ENCODE measurements around the gene PYGB. TPM values are rescaled to one million over a fixed set of nuclear protein-coding genes. Genes with fewer than 3 reads are reported as not detected.
A peak's percentile ranks its signal among the peaks of the same experiment; 100 is the strongest.

PYGB gene
- total and polyA plus RNA-seq, 9 donors: 20.7 to 31.5 (median 26.0) TPM

GRCh38 chr20:25270829-25271251 is 23.0 kb downstream of the PYGB start:
- H3K27me3 ChIP-seq (ENCODE audit: control insufficient read depth, insufficient read depth, low read length): no peaks in the 10 kb centered on the region
- 88% methylated on average over 8 of the region's 12 CpGs for WGBS (ENCODE audit: insufficient coverage)
- H3K4me1 ChIP-seq (ENCODE audit: control insufficient read depth, insufficient read depth, low read length): no peaks in the 10 kb centered on the region
- peak; percentile 1 for DNase-seq
- peaks cover 54% of the 10 kb centered on the region for H3K36me3 ChIP-seq (ENCODE audit: control insufficient read depth, insufficient read depth, low read length)
- no peak overlapping the region for H3K27ac ChIP-seq (ENCODE audit: low read length)
- no peak overlapping the region for H3K4me3 ChIP-seq (ENCODE audit: low read length)
- H3K9me3 ChIP-seq (replicated peaks; ENCODE audit: control insufficient read depth, low read depth, low read length): no peaks in the 10 kb centered on the region

DNA sequence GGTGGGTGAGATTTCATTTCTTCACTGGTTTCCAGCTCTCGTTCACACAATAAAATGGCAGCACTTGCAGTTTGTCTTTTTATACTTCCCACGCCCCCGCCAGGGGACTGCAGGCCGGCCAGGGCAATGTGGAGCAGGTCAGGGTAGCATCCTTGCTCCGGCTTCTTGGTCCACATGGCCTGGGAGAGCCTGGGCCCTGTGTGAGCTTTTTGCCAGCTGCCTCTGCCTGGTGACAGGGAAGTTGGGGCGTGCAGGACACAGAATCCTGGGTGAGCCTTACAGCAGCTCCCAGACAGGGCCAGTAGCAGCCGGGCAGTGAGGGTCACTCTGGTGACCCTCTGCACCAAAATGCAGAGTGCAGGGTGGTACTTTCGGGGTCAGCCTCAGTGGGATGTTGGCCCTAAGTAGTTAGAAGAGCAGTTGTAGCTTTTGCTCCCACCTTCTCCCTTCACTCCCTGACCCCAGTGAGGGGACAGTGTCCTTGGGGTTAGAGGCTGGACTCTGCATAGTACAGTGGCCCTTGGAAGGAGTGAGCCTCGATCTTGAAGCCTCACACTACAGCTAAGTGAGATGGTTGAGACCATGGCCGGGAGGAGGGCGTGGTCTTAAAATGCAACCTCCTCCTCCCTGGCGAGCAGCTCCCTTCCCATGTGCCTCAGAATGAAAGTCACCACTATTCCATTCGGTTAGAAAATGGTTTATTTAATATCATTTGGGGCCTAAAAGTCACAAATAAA is 23.8 kb downstream of the PYGB start:
- 94% methylated on average over 6 of the region's 13 CpGs for WGBS (ENCODE audit: insufficient coverage)
- Histone ChIP-seq H3K4me1 (ENCODE audit: control insufficient read depth, insufficient read depth, low read length) (no peaks in the 10 kb centered on the region), H3K27ac (ENCODE audit: low read length) (no peak overlapping the region), H3K36me3 (ENCODE audit: control insufficient read depth, insufficient read depth, low read length) (peaks cover 57% of the 10 kb centered on the region), H3K4me3 (ENCODE audit: low read length) (no peak overlapping the region), H3K27me3 (ENCODE audit: control insufficient read depth, insufficient read depth, low read length) (no peaks in the 10 kb centered on the region), H3K9me3 (replicated peaks; ENCODE audit: control insufficient read depth, low read depth, low read length) (no peaks in the 10 kb centered on the region)
- no peak for DNase-seq

GRCh38 chr20:25272223-25273000 is 24.5 kb downstream of the PYGB start:
- H3K4me3 ChIP-seq (ENCODE audit: low read length): no peak overlapping the region
- no peaks in the 10 kb centered on the region for H3K4me1 ChIP-seq (ENCODE audit: control insufficient read depth, insufficient read depth, low read length)
- WGBS (ENCODE audit: insufficient coverage): 89% methylated on average over 9 of the region's 19 CpGs
- no peak overlapping the region for H3K27ac ChIP-seq (ENCODE audit: low read length)
- no peaks in the 10 kb centered on the region for H3K27me3 ChIP-seq (ENCODE audit: control insufficient read depth, insufficient read depth, low read length)
- H3K36me3 ChIP-seq (ENCODE audit: control insufficient read depth, insufficient read depth, low read length): peaks cover 64% of the 10 kb centered on the region
- no peaks in the 10 kb centered on the region for H3K9me3 ChIP-seq (replicated peaks; ENCODE audit: control insufficient read depth, low read depth, low read length)
- DNase-seq: no peak

- Histone ChIP-seq H3K4me1 (ENCODE audit: control insufficient read depth, insufficient read depth, low read length) (no peaks in the 10 kb centered on the region), H3K4me3 (ENCODE audit: low read length) (no peak overlapping the region), H3K36me3 (ENCODE audit: control insufficient read depth, insufficient read depth, low read length) (peaks cover 70% of the 10 kb centered on the region), H3K27ac (ENCODE audit: low read length) (no peak overlapping the region), H3K9me3 (replicated peaks; ENCODE audit: control insufficient read depth, low read depth, low read length) (no peaks in the 10 kb centered on the region), H3K27me3 (ENCODE audit: control insufficient read depth, insufficient read depth, low read length) (no peaks in the 10 kb centered on the region)
- WGBS (ENCODE audit: insufficient coverage): 83% methylated on average over 10 of the region's 10 CpGs
- no peak for DNase-seq
Measured at GRCh38 chr20:25273046-25273445, 25.2 kb downstream of the PYGB start.

DNA sequence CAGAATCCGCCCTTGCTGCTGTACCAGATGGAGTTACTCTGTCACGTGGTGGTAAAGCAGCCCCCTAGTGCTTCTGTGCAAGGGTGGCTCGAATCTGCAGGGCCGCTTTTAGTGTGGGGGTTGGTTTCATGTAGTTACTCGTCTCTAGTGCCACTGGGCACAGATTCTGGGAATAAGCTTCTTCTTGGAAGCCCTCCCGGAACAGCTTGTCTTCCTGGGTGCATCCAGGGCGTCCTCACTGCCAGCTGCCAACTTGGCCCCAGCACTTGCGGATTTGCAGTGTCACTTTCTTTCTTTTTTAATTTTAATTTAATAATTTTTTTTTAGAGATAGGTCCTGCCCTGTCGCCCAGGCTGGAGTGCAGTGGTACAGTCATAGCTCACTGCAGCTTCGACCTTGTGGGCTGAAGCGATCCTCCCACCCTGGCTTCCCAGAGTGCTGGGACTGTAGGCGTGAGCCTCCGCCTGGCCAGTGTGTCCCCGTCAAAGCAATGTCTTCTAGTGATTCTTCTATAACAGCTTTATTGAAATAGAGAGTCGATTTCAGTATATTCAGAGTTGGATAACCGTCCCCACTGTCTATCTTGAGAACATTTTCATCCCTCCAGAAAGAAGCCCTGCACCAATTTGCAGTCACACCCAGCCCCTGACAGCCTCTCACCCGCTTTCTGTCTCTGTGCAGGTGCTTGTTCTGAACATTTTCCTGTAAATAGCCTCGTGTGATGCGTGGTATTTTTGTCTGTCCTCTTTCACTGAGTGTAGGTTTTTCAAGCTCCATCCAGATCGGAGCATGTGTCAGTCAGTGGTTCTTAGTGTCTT is 25.9 kb downstream of the PYGB start:
- no peaks in the 10 kb centered on the region for H3K9me3 ChIP-seq (replicated peaks; ENCODE audit: control insufficient read depth, low read depth, low read length)
- peak; percentile 5 for DNase-seq
- 89% methylated on average over 10 of the region's 20 CpGs for WGBS (ENCODE audit: insufficient coverage)
- no peaks in the 10 kb centered on the region for H3K27me3 ChIP-seq (ENCODE audit: control insufficient read depth, insufficient read depth, low read length)
- H3K4me1 ChIP-seq (ENCODE audit: control insufficient read depth, insufficient read depth, low read length): no peaks in the 10 kb centered on the region
- H3K4me3 ChIP-seq (ENCODE audit: low read length): no peak overlapping the region
- peaks cover 77% of the 10 kb centered on the region for H3K36me3 ChIP-seq (ENCODE audit: control insufficient read depth, insufficient read depth, low read length)
- H3K27ac ChIP-seq (ENCODE audit: low read length): no peak overlapping the region

DNA sequence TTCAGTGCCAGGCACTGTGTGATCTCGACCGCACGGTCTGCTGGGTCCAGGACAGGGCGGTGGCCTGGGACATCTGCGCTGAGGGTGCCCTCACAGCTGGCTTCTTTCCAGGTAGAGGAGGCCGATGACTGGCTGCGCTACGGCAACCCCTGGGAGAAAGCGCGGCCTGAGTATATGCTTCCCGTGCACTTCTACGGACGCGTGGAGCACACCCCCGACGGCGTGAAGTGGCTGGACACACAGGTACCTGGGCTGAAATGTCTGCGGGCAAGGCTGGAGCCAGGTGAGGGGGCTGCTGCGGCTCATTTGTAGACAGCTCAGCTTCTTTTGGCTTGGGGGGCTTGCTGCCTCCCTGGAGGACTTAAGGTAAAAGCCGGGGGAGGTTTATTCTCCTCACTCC is 26.6 kb downstream of the PYGB start:
- Histone ChIP-seq H3K36me3 (ENCODE audit: control insufficient read depth, insufficient read depth, low read length) (peaks cover 73% of the 10 kb centered on the region), H3K27ac (ENCODE audit: low read length) (no peak overlapping the region), H3K27me3 (ENCODE audit: control insufficient read depth, insufficient read depth, low read length) (no peaks in the 10 kb centered on the region), H3K4me1 (ENCODE audit: control insufficient read depth, insufficient read depth, low read length) (no peaks in the 10 kb centered on the region), H3K9me3 (replicated peaks; ENCODE audit: control insufficient read depth, low read depth, low read length) (no peaks in the 10 kb centered on the region), H3K4me3 (ENCODE audit: low read length) (no peak overlapping the region)
- 94% methylated on average over 17 of the region's 20 CpGs for WGBS (ENCODE audit: insufficient coverage)
- DNase-seq: no peak

DNA sequence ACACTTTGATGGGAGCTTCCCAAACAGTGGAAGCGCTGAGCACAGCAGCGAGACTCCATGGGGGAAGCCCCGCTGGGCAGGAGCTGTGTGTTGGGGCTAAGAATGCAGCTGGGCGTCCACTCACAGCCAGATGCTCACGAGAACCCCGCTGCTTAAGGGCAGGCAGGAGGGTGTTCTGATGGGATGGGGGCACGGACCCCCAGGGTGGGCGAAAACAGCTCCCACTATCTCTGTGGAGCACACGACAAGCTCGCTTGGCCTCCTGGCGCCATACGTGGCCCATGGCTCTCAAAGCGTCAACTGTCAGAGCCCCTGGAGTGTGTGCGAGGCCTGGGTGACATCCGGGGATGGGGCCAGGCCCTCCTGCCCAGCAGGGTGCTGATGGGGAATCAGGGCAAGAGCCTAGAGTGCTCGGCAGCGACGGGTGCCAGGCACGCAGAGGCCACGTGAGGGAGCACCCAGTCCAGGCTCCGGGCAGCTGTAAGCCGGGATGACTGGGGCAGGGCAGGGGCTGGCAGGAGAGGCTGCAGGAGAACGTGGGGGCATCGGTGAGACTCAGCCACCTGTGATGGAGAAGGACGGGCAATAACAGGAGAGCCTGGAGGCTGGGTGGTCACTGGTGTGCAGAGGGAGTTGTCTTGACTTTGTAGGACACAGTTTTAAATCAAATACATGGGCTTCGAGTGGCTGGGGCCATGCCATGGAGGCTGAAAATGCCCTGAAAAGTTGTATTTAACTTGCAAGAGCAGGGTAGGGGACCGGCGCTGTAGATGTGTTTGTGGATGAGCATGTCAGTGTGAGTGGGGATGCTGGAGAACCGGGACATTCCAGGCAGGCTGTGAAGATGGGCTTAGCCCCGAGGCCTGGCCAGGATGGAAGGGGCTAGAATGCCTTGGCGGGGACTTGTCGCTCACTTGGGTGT is 27.3 kb downstream of the PYGB start:
- Histone ChIP-seq H3K4me3 (ENCODE audit: low read length) (no peak overlapping the region), H3K36me3 (ENCODE audit: control insufficient read depth, insufficient read depth, low read length) (peaks cover 70% of the 10 kb centered on the region), H3K9me3 (replicated peaks; ENCODE audit: control insufficient read depth, low read depth, low read length) (no peaks in the 10 kb centered on the region), H3K27me3 (ENCODE audit: control insufficient read depth, insufficient read depth, low read length) (no peaks in the 10 kb centered on the region), H3K27ac (ENCODE audit: low read length) (no peak overlapping the region), H3K4me1 (ENCODE audit: control insufficient read depth, insufficient read depth, low read length) (no peaks in the 10 kb centered on the region)
- whole genome bisulfite sequencing (ENCODE audit: insufficient coverage): 92% methylated on average over 31 of the region's 32 CpGs
- no peak for DNase-seq

- Histone ChIP-seq H3K4me3 (ENCODE audit: low read length) (no peak overlapping the region), H3K4me1 (ENCODE audit: control insufficient read depth, insufficient read depth, low read length) (no peaks in the 10 kb centered on the region), H3K27ac (ENCODE audit: low read length) (no peak overlapping the region), H3K9me3 (replicated peaks; ENCODE audit: control insufficient read depth, low read depth, low read length) (no peaks in the 10 kb centered on the region), H3K36me3 (ENCODE audit: control insufficient read depth, insufficient read depth, low read length) (peaks cover 71% of the 10 kb centered on the region), H3K27me3 (ENCODE audit: control insufficient read depth, insufficient read depth, low read length) (no peaks in the 10 kb centered on the region)
- DNase-seq: no peak
- WGBS (ENCODE audit: insufficient coverage): 96% methylated on average over 19 of the region's 20 CpGs
Measured at GRCh38 chr20:25275813-25276532, 28.1 kb downstream of the PYGB start.

- Histone ChIP-seq H3K9me3 (replicated peaks; ENCODE audit: control insufficient read depth, low read depth, low read length) (no peaks in the 10 kb centered on the region), H3K27ac (ENCODE audit: low read length) (no peak overlapping the region), H3K36me3 (ENCODE audit: control insufficient read depth, insufficient read depth, low read length) (peaks cover 72% of the 10 kb centered on the region), H3K27me3 (ENCODE audit: control insufficient read depth, insufficient read depth, low read length) (no peaks in the 10 kb centered on the region), H3K4me1 (ENCODE audit: control insufficient read depth, insufficient read depth, low read length) (peaks cover 3% of the 10 kb centered on the region), H3K4me3 (ENCODE audit: low read length) (no peak overlapping the region)
- DNase-seq: no peak
- 92% methylated on average over 24 of the region's 24 CpGs for WGBS (ENCODE audit: insufficient coverage)
Measured at GRCh38 chr20:25276533-25277050, 28.7 kb downstream of the PYGB start.
